GM19463 (cell line): ENCODE data around the gene RSBN1L.

Source experiments
- ATAC-seq: cut with Tn5 transposase; IDR thresholded peaks from one replicate; pipeline ENCODE4 v1.9.1; 2021; ENCODE audit warnings: mild to moderate bottlenecking, moderate library complexity; ENCODE audit not compliant: unreplicated experiment

RSBN1L gene

GRCh38 chr7:77799078-77799964 lies 103.1 kb downstream of the RSBN1L start:
- ATAC-seq, result no peak

GRCh38 chr7:77800158-77800557 lies 103.9 kb downstream of the RSBN1L start:
- ATAC-seq, result no peak

GRCh38 chr7:77800730-77801129 lies 104.5 kb downstream of the RSBN1L start:
- ATAC-seq, result no peak

- no peak for ATAC-seq
Observed at GRCh38 chr7:77802557-77803405, 106.5 kb downstream of the RSBN1L start.

GRCh38 chr7:77806425-77806824 lies 110.2 kb downstream of the RSBN1L start:
- no peak for ATAC-seq

GRCh38 chr7:77808517-77808916 lies 112.3 kb downstream of the RSBN1L start:
- no peak for ATAC-seq

- no peak for ATAC-seq
Observed at GRCh38 chr7:77811516-77812289, 115.4 kb downstream of the RSBN1L start.

- no peak for ATAC-seq
Observed at GRCh38 chr7:77812290-77812685, 116.0 kb downstream of the RSBN1L start.

- no peak for ATAC-seq
Observed at GRCh38 chr7:77813180-77813579, 116.9 kb downstream of the RSBN1L start.

- no peak for ATAC-seq
Observed at GRCh38 chr7:77819021-77819420, 122.8 kb downstream of the RSBN1L start.

- no peak for ATAC-seq
Observed at GRCh38 chr7:77820967-77821366, 124.7 kb downstream of the RSBN1L start.

GRCh38 chr7:77822269-77822668 lies 126.0 kb downstream of the RSBN1L start:
- ATAC-seq, result no peak

GRCh38 chr7:77823787-77824186 lies 127.5 kb downstream of the RSBN1L start:
- no peak for ATAC-seq

GRCh38 chr7:77824636-77825035 lies 128.4 kb downstream of the RSBN1L start:
- ATAC-seq, result no peak

GRCh38 chr7:77825131-77825530 lies 128.9 kb downstream of the RSBN1L start:
- no peak for ATAC-seq

- ATAC-seq, result no peak
Observed at GRCh38 chr7:77826300-77826699, 130.0 kb downstream of the RSBN1L start.

- ATAC-seq, result no peak
Observed at GRCh38 chr7:77827999-77828398, 131.7 kb downstream of the RSBN1L start.

- ATAC-seq, result no peak
Observed at GRCh38 chr7:77830649-77831355, 134.5 kb downstream of the RSBN1L start.

- no peak for ATAC-seq
Observed at GRCh38 chr7:77831481-77831880, 135.2 kb downstream of the RSBN1L start.

GRCh38 chr7:77831953-77832352 lies 135.7 kb downstream of the RSBN1L start:
- no peak for ATAC-seq
